OCI-LY7 (cell line): ENCODE measurements around the gene GRID2. TPM values are rescaled to one million over a fixed set of nuclear protein-coding genes. Genes with fewer than 3 reads are reported as not detected.

ENCODE experiments used
- BruUV-seq: library from RNA; stranded (reverse); fragments of 400-500 nt; replicated peaks from 2 replicates; lab custom pipeline; 2021; lab: Mats Ljungman, UMichigan
- CTCF ChIA-PET: fragments of 300-600 bp; sonication (Branson Sonifier 250); formaldehyde crosslinking; loops from one replicate; lab custom pipeline; 2022; ENCODE audit warnings: antibody characterized with exemption; ENCODE audit not compliant: unreplicated experiment; lab: Charles Lee
- POLR2A ChIA-PET: fragments of 300-600 bp; sonication (Branson Sonifier 250); formaldehyde crosslinking; loops from one replicate; lab custom pipeline; 2022; ENCODE audit warnings: antibody characterized with exemption; lab: Charles Lee
- DNase-seq: peaks from one replicate; pipeline ENCODE4 v3.0.0-alpha.2; 2015; ENCODE audit warnings: low spot score
- H2AFZ ChIP-seq: fragments of 200-600 bp; sonication (generic), shearing (Covaris generic); 2 replicates; pipeline ENCODE4 v1.6.1; 2014; ENCODE audit warnings: mild to moderate bottlenecking, antibody characterized with exemption, low read length, moderate library complexity
- H3K27ac ChIP-seq: fragments of 200-600 bp; sonication (generic); 2 replicates; pipeline ENCODE4 v1.5.1; 2014; ENCODE audit warnings: mixed run types, low read depth, mild to moderate bottlenecking, moderate library complexity, low read length, inconsistent platforms; ENCODE audit not compliant: poor library complexity, severe bottlenecking
- H3K36me3 ChIP-seq: fragments of 200-600 bp; sonication (generic); 2 replicates; pipeline ENCODE4 v1.6.1; 2014; ENCODE audit warnings: mild to moderate bottlenecking, antibody characterized with exemption, low read length, moderate library complexity, mixed read lengths; ENCODE audit not compliant: insufficient read depth
- H3K4me1 ChIP-seq: fragments of 200-600 bp; sonication (generic); 2 replicates; pipeline ENCODE4 v1.5.1; 2014; ENCODE audit warnings: mild to moderate bottlenecking, low read length; ENCODE audit not compliant: insufficient read depth, poor library complexity, severe bottlenecking
- H3K4me2 ChIP-seq: fragments of 200-600 bp; sonication (generic); 2 replicates; pipeline ENCODE4 v1.6.1; 2014; ENCODE audit warnings: mild to moderate bottlenecking, low read length
- H3K4me3 ChIP-seq: fragments of 200-600 bp; sonication (generic); 2 replicates; pipeline ENCODE4 v1.5.1; 2014; ENCODE audit warnings: mild to moderate bottlenecking, low read depth, low read length; ENCODE audit not compliant: poor library complexity, severe bottlenecking
- H3K79me2 ChIP-seq: fragments of 200-600 bp; sonication (generic); 2 replicates; pipeline ENCODE4 v1.6.1; 2016; ENCODE audit warnings: low read depth, mild to moderate bottlenecking, low read length, moderate library complexity, mixed read lengths; ENCODE audit not compliant: insufficient read depth
- H3K9me2 ChIP-seq: fragments of 200-600 bp; sonication (generic); 2 replicates; pipeline ENCODE4 v1.6.1; 2016; ENCODE audit warnings: mild to moderate bottlenecking, low read length, mixed read lengths; ENCODE audit not compliant: insufficient read depth
- H3K9me3 ChIP-seq: fragments of 200-600 bp; sonication (generic); 2 replicates; pipeline ENCODE4 v1.6.1; 2014; ENCODE audit warnings: mild to moderate bottlenecking, mixed run types, low read length, mixed read lengths
- H4K20me1 ChIP-seq: fragments of 200-600 bp; sonication (generic); 2 replicates; pipeline ENCODE4 v1.6.1; 2014; ENCODE audit warnings: mild to moderate bottlenecking, antibody characterized with exemption, low read length, moderate library complexity, mixed read lengths; ENCODE audit not compliant: insufficient read depth
- CTCF ChIP-seq: fragments of 200-600 bp; sonication (generic); conservative IDR thresholded peaks from 2 replicates; pipeline ENCODE4 v1.5.1; 2014; ENCODE audit warnings: mild to moderate bottlenecking, antibody characterized with exemption, low read length, moderate library complexity, mixed read lengths
- EZH2phosphoT487 ChIP-seq: fragments of 200-600 bp; sonication (generic); IDR thresholded peaks from 2 replicates; pipeline ENCODE4 v1.6.1; 2018; ENCODE audit warnings: low read depth, borderline replicate concordance, mild to moderate bottlenecking, mixed run types, antibody characterized with exemption, low read length, moderate library complexity, mixed read lengths
- intact Hi-C: fragments of 100-400 bp; cut with micrococcal nuclease; formaldehyde crosslinking; loops from one replicate; pipeline ENCODE4 v1.10.0; 2022; ENCODE audit not compliant: unreplicated experiment
- total RNA-seq, 2 experiments: library from RNA; depleted of rRNA in 1 of 2; stranded (reverse); fragments of >200 nt in 1 of 2; shearing (Covaris generic) in 1 of 2; gene quantifications; 2 replicates each; pipeline ENCODE4 v1.2.3, GENCODE V29; 2014 to 2022

GRID2 gene
- total RNA-seq, 2 experiments from 2014 or later, result not detected

- Histone ChIP-seq H3K9me3 (no peaks in the 10 kb centered on the region), H4K20me1 (no peaks in the 10 kb centered on the region), H2AFZ (no peak overlapping the region), H3K4me1 (no peaks in the 10 kb centered on the region), H3K4me3 (no peak overlapping the region), H3K79me2 (no peaks in the 10 kb centered on the region), H3K9me2 (no peaks in the 10 kb centered on the region), H3K4me2 (no peak overlapping the region), H3K27ac (no peak overlapping the region), H3K36me3 (no peaks in the 10 kb centered on the region)
- no TSS peak for BruUV-seq
- ChIA-PET CTCF (no interaction called here), POLR2A (interaction anchor here (0.6 kb wide), 1 partner anchor 450 kb away, joined by 3 read pairs; no protein-coding TSS in a partner anchor)
- DNase-seq, result no peak
- intact Hi-C loops, result no loop called here
- TF ChIP-seq EZH2phosphoT487 (no peak), CTCF (no peak)
These were observed 488.2 kb downstream of the GRID2 start for GRCh38 chr4:92791871-92792440.

DNA sequence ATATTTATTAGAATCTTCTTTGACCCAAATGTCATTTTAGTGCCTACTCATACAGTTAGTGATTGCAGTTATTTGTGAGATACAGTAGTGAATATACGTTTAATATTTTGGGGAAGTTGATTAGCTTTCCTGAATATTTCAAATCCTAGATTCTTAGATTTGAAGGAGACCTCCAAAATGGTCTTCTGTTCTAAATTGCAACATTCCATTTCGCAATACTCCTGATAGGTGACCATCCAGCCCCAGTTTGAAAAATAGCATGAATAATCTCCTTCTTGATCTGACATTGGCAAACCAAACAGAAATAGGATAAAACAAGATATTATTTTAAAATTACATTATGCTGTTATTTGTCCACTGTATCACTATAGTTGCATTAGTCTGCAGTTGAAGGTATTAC is 505.6 kb downstream of the GRID2 start:
- H3K4me1 ChIP-seq, result no peaks in the 10 kb centered on the region
- no peaks in the 10 kb centered on the region for H4K20me1 ChIP-seq
- no peaks in the 10 kb centered on the region for H3K9me3 ChIP-seq
- no peak overlapping the region for H3K27ac ChIP-seq
- intact Hi-C loops, result no loop called here
- POLR2A ChIA-PET, result no interaction called here
- H3K36me3 ChIP-seq, result no peaks in the 10 kb centered on the region
- BruUV-seq, result no TSS peak
- no peak overlapping the region for H2AFZ ChIP-seq
- TF ChIP-seq EZH2phosphoT487 (no peak), CTCF (no peak)
- CTCF ChIA-PET, result no interaction called here
- no peaks in the 10 kb centered on the region for H3K9me2 ChIP-seq
- DNase-seq, result no peak
- no peak overlapping the region for H3K4me2 ChIP-seq
- no peak overlapping the region for H3K4me3 ChIP-seq
- H3K79me2 ChIP-seq, result no peaks in the 10 kb centered on the region

GRCh38 chr4:92812652-92813051 is 508.9 kb downstream of the GRID2 start:
- POLR2A ChIA-PET, result interaction anchor here (0.5 kb wide), 1 partner anchor 323 kb away, joined by 3 read pairs; no protein-coding TSS in a partner anchor
- no peaks in the 10 kb centered on the region for H3K4me1 ChIP-seq
- no peaks in the 10 kb centered on the region for H3K9me3 ChIP-seq
- H3K36me3 ChIP-seq, result no peaks in the 10 kb centered on the region
- no peak overlapping the region for H3K4me2 ChIP-seq
- H2AFZ ChIP-seq, result no peak overlapping the region
- no peak for DNase-seq
- BruUV-seq, result no TSS peak
- no peaks in the 10 kb centered on the region for H4K20me1 ChIP-seq
- no peak overlapping the region for H3K4me3 ChIP-seq
- H3K9me2 ChIP-seq, result no peaks in the 10 kb centered on the region
- H3K79me2 ChIP-seq, result no peaks in the 10 kb centered on the region
- intact Hi-C loops, result no loop called here
- H3K27ac ChIP-seq, result no peak overlapping the region
- CTCF ChIA-PET, result no interaction called here
- TF ChIP-seq EZH2phosphoT487 (no peak), CTCF (no peak)
